Epithelial cell of esophagus (primary cell): ENCODE data around the gene TOMT.

Source experiments
- DNase-seq: peaks from one replicate; pipeline ENCODE4 v3.0.0; 2010; ENCODE audit warnings: low read depth
- H3K4me3 ChIP-seq: 2 replicates; pipeline ENCODE4 v1.5.1; 2011; ENCODE audit warnings: mild to moderate bottlenecking, low read length, control low read depth
- CTCF ChIP-seq: IDR thresholded peaks from 2 replicates; pipeline ENCODE4 v1.5.1; 2011; ENCODE audit warnings: low read depth, mild to moderate bottlenecking, low read length, control low read depth, inconsistent platforms; ENCODE audit not compliant: insufficient read depth; ENCODE audit errors: missing control alignments

The TOMT gene

GRCh38 chr11:72069787-72070251 is 35.9 kb upstream of the TOMT start:
- no peak for TF ChIP-seq CTCF
- no peak overlapping the region for H3K4me3 ChIP-seq
- DNase-seq = peak; percentile 83

DNA sequence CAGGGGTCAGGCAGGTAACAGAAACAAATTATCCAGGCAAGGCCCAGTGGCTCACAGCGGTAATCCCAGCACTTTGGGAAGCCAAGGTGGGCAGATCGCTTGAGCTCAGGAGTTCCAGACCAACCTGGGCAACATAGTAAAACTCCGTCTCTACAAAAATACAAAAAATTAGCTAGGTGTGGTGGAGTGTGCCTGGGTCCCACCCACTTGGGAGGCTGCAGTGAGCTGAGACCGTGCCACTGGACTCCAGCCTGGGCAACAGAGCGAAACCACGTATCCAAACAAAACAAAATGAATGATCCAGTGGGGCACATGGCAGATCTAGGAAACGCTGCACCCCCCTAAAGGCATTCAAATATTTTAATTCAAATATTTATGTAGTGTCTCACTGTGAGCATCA is 35.2 kb upstream of the TOMT start:
- no peak for TF ChIP-seq CTCF
- no peak overlapping the region for H3K4me3 ChIP-seq
- no peak for DNase-seq

DNA sequence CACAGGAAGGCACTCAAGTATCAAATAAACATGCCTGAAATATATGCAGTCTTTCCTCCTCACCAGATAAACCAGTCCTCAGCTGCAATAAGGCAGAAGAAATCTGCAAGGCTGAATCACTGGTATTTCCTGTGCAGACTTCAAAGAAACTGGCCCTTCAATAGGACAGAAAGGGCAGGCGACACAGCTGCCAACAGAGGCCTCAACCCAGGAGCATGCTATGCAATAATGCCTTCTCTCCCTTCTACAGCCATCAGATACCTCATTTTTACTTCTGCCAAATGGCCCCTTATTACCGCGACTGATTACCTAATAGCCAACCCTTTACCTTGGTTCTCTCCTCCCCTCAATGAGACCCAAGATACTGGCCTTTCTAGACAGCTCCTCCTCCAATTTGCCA is 33.4 kb upstream of the TOMT start:
- no peak for TF ChIP-seq CTCF
- no peak overlapping the region for H3K4me3 ChIP-seq
- peak; percentile 78 for DNase-seq

DNA sequence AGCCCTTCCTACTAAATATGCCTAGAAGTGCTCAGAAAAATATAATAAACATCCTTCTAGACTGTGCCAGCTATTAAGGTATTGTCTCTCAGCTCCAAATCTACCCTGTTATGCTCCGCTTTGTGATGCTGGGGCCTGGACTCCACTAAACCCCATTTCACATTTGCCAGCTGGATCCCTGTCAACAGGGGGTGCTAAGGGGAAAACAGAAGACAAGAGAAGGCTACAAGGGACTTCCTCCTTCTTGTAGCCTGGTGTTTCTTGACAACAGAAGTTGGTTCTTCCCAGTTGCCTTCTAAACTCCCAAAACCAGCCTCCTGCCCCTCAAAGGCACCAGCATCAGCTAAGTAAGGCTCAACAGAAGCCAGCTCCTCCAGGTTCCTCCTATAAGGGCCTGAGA is 30.6 kb upstream of the TOMT start:
- TF ChIP-seq CTCF = peak; percentile 18
- DNase-seq = peak; percentile 28
- no peak overlapping the region for H3K4me3 ChIP-seq

DNA sequence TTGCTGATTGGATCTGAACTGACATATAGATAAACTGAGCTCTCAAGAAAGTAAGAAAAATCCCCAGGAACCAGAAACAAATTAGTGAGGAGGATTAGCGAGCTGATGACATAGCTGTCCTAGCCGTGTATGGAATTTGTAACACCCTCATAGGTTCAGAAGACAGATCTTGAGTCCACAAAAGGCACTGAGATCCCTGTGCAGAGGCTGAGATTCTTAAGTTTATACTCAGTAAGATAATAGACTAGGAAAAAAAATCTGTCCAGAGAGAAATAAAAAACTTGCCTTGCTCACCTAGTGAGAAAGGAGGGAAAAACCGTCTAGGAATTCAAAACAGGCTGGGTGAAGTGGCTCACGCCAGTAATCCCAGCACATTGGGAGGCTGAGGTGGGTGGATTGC is 30.0 kb upstream of the TOMT start:
- no peak overlapping the region for H3K4me3 ChIP-seq
- DNase-seq = no peak
- no peak for TF ChIP-seq CTCF

- peak; percentile 46 for DNase-seq
- H3K4me3 ChIP-seq = peak overlapping the region; percentile 82
- TF ChIP-seq CTCF = no peak
Measured at GRCh38 chr11:72078477-72078876, 27.2 kb upstream of the TOMT start.

GRCh38 chr11:72079819-72080325 is 25.9 kb upstream of the TOMT start:
- DNase-seq = no peak
- H3K4me3 ChIP-seq = peak overlapping the region; percentile 82
- TF ChIP-seq CTCF = no peak
